ENCODE data around the gene IRF6.

The IRF6 gene

DNA sequence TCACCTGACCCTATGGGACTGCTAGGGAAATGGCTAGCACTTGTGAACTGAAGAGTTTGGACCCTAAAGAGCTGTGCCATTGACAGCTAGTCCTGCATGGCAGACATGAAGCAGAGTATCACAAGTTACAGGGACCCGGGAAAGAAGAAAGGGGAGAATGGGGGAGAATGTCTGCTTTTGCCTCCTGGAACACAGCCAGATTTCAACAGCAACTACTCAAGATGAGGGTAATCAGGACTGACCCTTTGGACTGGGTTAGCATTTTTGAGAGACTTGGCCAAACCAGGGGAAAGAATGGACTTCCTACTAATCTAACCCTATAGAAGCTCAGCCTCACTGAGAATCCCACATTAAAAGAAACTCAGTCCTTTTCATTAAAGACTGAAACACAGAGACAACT is 13.1 kb upstream of the IRF6 start:
- Histone ChIP-seq H3K4me3 (ENCODE audit: low read length) (no peak overlapping the region), H3K9me3 (ENCODE audit: insufficient read depth, low read depth, low read length) (no peaks in the 10 kb centered on the region), H3K27me3 (ENCODE audit: insufficient read depth, low read length) (peaks cover 19% of the 10 kb centered on the region)

DNA sequence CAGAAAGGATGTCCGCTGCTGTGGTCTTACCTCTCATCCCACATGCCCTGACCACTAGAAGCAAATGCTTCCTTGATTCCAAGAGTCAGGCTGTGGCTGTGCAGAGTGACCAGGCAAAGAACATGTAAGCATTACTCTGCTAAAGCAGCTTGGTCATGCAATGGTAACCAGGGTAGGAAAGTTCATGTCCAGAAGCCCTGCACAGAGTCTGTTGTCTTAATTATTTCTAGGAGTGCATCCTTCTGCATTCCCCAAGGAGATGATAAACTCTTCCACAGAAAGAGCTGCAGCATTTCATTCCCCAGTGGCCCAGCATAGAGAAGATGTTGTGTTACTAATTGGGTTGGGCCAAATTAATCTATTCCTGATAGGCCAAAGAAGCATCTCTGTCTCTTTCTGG is 11.7 kb upstream of the IRF6 start:
- Histone ChIP-seq H3K9ac (ENCODE audit: low read depth, low read length) (no peak overlapping the region), H3K36me3 (ENCODE audit: insufficient read depth, low read depth, low read length) (no peaks in the 10 kb centered on the region), H3K4me3 (ENCODE audit: low read length) (no peak overlapping the region), H3K27ac (ENCODE audit: low read length) (no peak overlapping the region), H3K4me1 (ENCODE audit: insufficient read depth, low read length) (no peaks in the 10 kb centered on the region; the same call in 1 of the 2 replicates), H3K9me3 (ENCODE audit: insufficient read depth, low read depth, low read length) (no peaks in the 10 kb centered on the region), H3K27me3 (ENCODE audit: insufficient read depth, low read length) (peaks cover 19% of the 10 kb centered on the region)

More for the DNA sequence above, 13.1 kb upstream of the IRF6 start:
- H3K36me3 ChIP-seq (ENCODE audit: insufficient read depth, low read depth, low read length), result no peaks in the 10 kb centered on the region
- H3K27ac ChIP-seq (ENCODE audit: low read length), result no peak overlapping the region
- H3K4me1 ChIP-seq (ENCODE audit: insufficient read depth, low read length), result no peaks in the 10 kb centered on the region; the same call in 1 of the 2 replicates
- H3K9ac ChIP-seq (ENCODE audit: low read depth, low read length), result no peak overlapping the region

DNA sequence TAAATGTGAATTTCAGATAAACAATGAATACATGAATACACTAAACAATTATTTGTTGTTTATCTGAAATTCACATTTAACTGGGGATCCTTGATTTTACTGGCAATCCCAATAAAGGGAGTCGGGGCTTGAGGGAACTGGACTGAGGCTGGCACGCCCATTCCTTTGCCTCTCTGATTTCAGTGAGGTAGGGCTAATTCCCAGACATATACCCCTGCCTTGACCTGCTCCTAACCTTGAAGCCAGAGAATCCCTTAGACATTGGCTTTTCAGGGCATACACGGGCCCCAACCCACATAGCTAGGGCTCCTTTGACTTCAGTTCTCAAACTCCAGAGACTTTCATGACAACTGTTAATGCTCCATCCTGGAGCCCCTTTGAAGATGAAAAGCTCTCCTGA is 11.0 kb upstream of the IRF6 start:
- Histone ChIP-seq H3K27me3 (ENCODE audit: insufficient read depth, low read length) (peaks cover 19% of the 10 kb centered on the region), H3K9me3 (ENCODE audit: insufficient read depth, low read depth, low read length) (no peaks in the 10 kb centered on the region), H3K27ac (ENCODE audit: low read length) (no peak overlapping the region), H3K9ac (ENCODE audit: low read depth, low read length) (no peak overlapping the region), H3K4me3 (ENCODE audit: low read length) (no peak overlapping the region), H3K4me1 (ENCODE audit: insufficient read depth, low read length) (no peaks in the 10 kb centered on the region; the same call in 1 of the 2 replicates), H3K36me3 (ENCODE audit: insufficient read depth, low read depth, low read length) (no peaks in the 10 kb centered on the region)

DNA sequence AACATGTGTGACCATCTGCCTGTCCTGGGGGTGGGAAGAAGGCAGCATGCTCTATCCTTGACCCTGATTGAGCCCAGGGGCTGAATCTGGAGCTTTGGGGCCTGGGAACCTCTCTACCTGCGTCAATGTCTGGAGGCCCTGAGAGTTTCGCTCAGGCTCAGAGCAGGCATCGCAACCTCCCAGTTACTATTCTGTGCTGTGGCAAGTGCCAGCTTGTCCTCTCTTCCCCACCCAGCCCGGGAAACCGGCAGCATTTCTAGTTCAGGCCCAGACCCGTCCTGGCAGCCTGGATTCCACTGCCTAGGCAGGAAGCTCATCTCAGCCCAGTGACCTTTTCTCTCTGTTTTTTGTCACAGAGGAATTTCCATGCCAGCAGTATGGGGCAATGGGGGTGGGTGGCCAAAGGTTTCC is 10.0 kb upstream of the IRF6 start:
- peaks cover 15% of the 10 kb centered on the region for H3K27me3 ChIP-seq (ENCODE audit: insufficient read depth, low read length)
- H3K9me3 ChIP-seq (ENCODE audit: insufficient read depth, low read depth, low read length), result no peaks in the 10 kb centered on the region
- no peak overlapping the region for H3K9ac ChIP-seq (ENCODE audit: low read depth, low read length)
- no peak overlapping the region for H3K4me3 ChIP-seq (ENCODE audit: low read length)
- H3K4me1 ChIP-seq (ENCODE audit: insufficient read depth, low read length), result no peaks in the 10 kb centered on the region; the same call in 1 of the 2 replicates
- no peaks in the 10 kb centered on the region for H3K36me3 ChIP-seq (ENCODE audit: insufficient read depth, low read depth, low read length)
- H3K27ac ChIP-seq (ENCODE audit: low read length), result no peak overlapping the region

DNA sequence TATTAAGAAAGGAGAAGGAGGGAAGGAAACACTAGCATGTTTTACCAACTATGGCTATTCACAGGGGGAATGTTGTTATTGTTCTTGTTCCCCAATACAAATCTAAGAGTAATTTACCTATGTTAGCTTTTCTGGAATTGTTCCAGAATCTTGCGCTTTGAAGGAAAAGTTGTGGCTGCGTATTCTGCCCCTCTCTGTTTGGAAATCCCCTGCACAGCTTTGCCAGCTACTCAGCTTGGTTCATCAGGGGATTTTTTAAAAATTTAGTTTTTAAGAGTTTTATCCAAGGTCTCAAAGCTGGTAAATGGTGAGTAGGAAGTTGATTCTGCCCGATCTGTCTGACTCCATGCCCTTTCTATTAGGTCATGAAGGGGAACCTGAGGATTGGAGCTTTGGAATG is 9.5 kb upstream of the IRF6 start:
- Histone ChIP-seq H3K4me3 (ENCODE audit: low read length) (no peak overlapping the region), H3K9me3 (ENCODE audit: insufficient read depth, low read depth, low read length) (no peaks in the 10 kb centered on the region), H3K36me3 (ENCODE audit: insufficient read depth, low read depth, low read length) (no peaks in the 10 kb centered on the region), H3K27me3 (ENCODE audit: insufficient read depth, low read length) (peaks cover 10% of the 10 kb centered on the region), H3K4me1 (ENCODE audit: insufficient read depth, low read length) (no peaks in the 10 kb centered on the region; the same call in 1 of the 2 replicates), H3K9ac (ENCODE audit: low read depth, low read length) (no peak overlapping the region), H3K27ac (ENCODE audit: low read length) (no peak overlapping the region)

DNA sequence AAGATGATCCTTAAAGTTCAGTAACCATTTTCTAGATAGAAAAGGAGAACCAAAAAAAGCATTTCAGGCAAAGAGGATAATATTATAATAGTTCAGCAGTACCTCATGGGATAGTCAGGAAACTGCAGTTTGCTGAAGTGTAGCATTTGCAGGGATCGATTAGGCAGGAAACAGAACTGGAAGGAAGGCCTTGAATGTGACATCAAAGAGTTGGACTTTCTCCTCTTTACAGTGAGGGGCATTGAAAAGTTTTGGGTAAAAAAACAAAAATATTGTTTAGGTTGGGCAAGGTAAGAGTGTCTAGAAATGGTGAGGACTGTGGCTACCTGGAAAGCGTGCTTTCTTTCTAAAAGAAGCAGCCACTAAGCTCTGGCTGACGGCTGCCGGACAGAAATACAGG is 8.0 kb upstream of the IRF6 start:
- H3K27ac ChIP-seq (ENCODE audit: low read length), result no peak overlapping the region
- no peak overlapping the region for H3K4me3 ChIP-seq (ENCODE audit: low read length)
- no peaks in the 10 kb centered on the region for H3K36me3 ChIP-seq (ENCODE audit: insufficient read depth, low read depth, low read length)
- H3K27me3 ChIP-seq (ENCODE audit: insufficient read depth, low read length), result peaks cover 4% of the 10 kb centered on the region; the same call in 1 of the 2 replicates
- no peak overlapping the region for H3K9ac ChIP-seq (ENCODE audit: low read depth, low read length)
- H3K9me3 ChIP-seq (ENCODE audit: insufficient read depth, low read depth, low read length), result no peaks in the 10 kb centered on the region
- no peaks in the 10 kb centered on the region; the same call in 1 of the 2 replicates for H3K4me1 ChIP-seq (ENCODE audit: insufficient read depth, low read length)

DNA sequence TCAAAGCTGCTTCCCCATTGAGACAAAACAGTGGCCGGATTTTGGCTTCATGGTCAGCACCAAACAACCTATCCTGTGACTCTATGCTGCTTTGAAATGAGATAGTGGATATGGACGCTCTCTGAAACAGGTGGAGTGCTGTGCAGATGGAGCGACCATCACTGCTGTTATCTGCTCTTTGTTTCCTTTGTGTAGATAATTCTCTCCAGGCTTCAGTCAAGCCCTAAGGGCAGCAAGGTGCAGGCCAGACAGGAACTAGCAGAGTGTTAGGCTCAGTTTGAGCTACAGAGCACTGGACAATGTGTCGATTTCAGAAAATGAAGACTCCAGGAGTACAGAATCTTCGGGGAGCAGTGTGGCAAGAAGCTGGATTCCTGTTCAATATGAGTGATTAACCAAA is 4.8 kb upstream of the IRF6 start:
- no peak overlapping the region for H3K4me3 ChIP-seq (ENCODE audit: low read length)
- no peaks in the 10 kb centered on the region for H3K36me3 ChIP-seq (ENCODE audit: insufficient read depth, low read depth, low read length)
- no peak overlapping the region for H3K9ac ChIP-seq (ENCODE audit: low read depth, low read length)
- H3K9me3 ChIP-seq (ENCODE audit: insufficient read depth, low read depth, low read length), result no peaks in the 10 kb centered on the region
- peaks cover under 1% of the 10 kb centered on the region; the same call in 1 of the 2 replicates for H3K27me3 ChIP-seq (ENCODE audit: insufficient read depth, low read length)
- H3K27ac ChIP-seq (ENCODE audit: low read length), result no peak overlapping the region
- peaks cover 3% of the 10 kb centered on the region for H3K4me1 ChIP-seq (ENCODE audit: insufficient read depth, low read length)

DNA sequence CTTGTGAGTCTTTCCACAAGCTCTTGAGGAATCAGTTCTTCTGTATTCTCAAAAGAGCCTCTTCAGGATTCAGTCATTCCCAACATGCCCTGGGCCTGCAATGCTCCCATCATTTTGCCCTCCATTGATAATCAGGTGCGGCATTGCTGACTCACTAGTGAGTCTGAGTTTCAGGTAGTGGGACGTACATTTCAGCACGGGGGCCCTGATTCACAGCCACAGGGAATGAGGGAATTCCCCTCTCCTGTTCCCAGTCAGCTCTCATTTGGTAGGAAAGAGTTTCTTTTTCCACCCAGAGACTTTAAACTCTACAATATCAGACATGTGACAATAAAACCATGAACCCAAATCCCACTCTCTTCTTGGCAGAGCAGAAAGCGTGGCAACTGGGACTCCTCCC is 3.7 kb upstream of the IRF6 start:
- Histone ChIP-seq H3K9ac (ENCODE audit: low read depth, low read length) (no peak overlapping the region), H3K4me3 (ENCODE audit: low read length) (no peak overlapping the region), H3K36me3 (ENCODE audit: insufficient read depth, low read depth, low read length) (no peaks in the 10 kb centered on the region), H3K27me3 (ENCODE audit: insufficient read depth, low read length) (peaks cover 12% of the 10 kb centered on the region), H3K27ac (ENCODE audit: low read length) (no peak overlapping the region), H3K4me1 (ENCODE audit: insufficient read depth, low read length) (peaks cover 3% of the 10 kb centered on the region), H3K9me3 (ENCODE audit: insufficient read depth, low read depth, low read length) (no peaks in the 10 kb centered on the region)

DNA sequence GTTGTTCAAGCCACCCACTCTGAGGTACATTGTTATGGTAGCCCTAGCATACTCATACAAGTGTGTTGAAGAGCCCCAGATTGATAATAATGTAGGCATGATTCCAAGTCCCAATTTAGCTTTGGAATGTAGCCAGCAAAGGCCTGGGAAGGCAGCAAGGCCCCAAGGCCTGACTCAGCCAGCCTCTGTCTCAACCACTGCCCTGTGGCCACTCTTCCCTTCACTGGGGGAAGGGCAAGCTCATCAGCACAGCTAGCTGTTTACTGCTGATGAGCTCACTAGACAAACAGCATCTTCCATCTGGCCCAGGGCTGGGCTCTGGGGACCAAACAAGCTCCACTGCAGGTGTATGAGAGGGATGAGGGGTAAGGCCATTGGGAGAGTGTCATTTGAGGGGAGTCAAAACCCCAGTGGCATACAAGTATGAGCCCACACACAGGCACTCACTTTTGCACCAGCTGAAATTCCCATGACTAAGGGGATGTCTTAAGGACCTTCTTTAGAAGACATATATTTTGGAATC is 2.2 kb upstream of the IRF6 start:
- Histone ChIP-seq H3K27ac (ENCODE audit: low read length) (no peak overlapping the region), H3K4me1 (ENCODE audit: insufficient read depth, low read length) (peaks cover 3% of the 10 kb centered on the region), H3K4me3 (ENCODE audit: low read length) (no peak overlapping the region), H3K9me3 (ENCODE audit: insufficient read depth, low read depth, low read length) (no peaks in the 10 kb centered on the region), H3K36me3 (ENCODE audit: insufficient read depth, low read depth, low read length) (no peaks in the 10 kb centered on the region), H3K27me3 (ENCODE audit: insufficient read depth, low read length) (peaks cover 25% of the 10 kb centered on the region), H3K9ac (ENCODE audit: low read depth, low read length) (no peak overlapping the region)

DNA sequence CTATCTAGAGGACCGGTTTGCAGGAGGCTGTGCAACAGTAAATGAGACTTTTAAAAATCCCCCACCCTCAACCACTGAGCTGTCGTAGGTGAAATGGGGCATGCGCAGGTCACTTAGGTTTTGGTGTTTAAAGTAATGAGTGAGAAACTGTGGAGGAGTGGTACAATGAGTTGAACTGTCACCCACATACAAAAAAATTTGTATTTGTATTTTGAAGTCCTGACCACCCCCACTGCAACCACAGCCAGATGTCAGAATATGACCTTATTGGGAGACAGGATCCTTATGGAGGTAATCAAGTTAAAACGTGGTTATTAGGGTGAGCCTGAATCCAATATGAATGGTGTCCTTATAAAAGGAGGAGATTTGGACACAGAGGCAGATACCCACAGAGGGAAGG is 1.6 kb upstream of the IRF6 start:
- no peak overlapping the region for H3K4me3 ChIP-seq (ENCODE audit: low read length)
- H3K9ac ChIP-seq (ENCODE audit: low read depth, low read length), result no peak overlapping the region
- no peaks in the 10 kb centered on the region for H3K36me3 ChIP-seq (ENCODE audit: insufficient read depth, low read depth, low read length)
- H3K9me3 ChIP-seq (ENCODE audit: insufficient read depth, low read depth, low read length), result no peaks in the 10 kb centered on the region
- H3K27ac ChIP-seq (ENCODE audit: low read length), result no peak overlapping the region
- peaks cover 3% of the 10 kb centered on the region for H3K4me1 ChIP-seq (ENCODE audit: insufficient read depth, low read length)
- peaks cover 31% of the 10 kb centered on the region for H3K27me3 ChIP-seq (ENCODE audit: insufficient read depth, low read length)

DNA sequence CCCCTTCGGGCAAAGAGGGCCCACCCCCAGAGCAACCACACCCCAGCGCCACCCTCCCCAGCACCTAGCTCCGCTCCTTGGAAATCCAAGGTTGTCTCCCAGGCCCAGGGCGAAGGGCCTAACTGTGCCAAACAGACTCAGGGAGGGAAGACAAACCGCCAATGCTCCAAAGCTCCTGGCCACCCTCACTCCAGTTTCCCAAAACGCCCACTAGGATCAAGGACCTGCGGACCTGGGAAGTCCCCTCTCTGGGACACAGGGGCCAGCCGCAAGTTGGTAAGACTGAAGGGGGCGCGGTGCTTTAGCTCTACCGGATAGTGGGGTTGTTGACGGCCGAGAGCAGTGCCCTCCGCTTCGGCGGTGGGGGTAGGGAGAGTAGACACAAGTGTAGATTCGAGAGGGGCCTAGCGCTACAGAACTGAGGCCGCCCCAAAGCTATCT is 581 bp downstream of the IRF6 start:
- peaks cover 3% of the 10 kb centered on the region for H3K4me1 ChIP-seq (ENCODE audit: insufficient read depth, low read length)
- peak overlapping the region; percentile 70; the same call in 1 of the 2 replicates for H3K9ac ChIP-seq (ENCODE audit: low read depth, low read length)
- no peaks in the 10 kb centered on the region for H3K9me3 ChIP-seq (ENCODE audit: insufficient read depth, low read depth, low read length)
- no peak overlapping the region for H3K27ac ChIP-seq (ENCODE audit: low read length)
- peaks cover 39% of the 10 kb centered on the region for H3K27me3 ChIP-seq (ENCODE audit: insufficient read depth, low read length)
- peak overlapping the region; percentile 90 for H3K4me3 ChIP-seq (ENCODE audit: low read length)
- no peaks in the 10 kb centered on the region for H3K36me3 ChIP-seq (ENCODE audit: insufficient read depth, low read depth, low read length)

DNA sequence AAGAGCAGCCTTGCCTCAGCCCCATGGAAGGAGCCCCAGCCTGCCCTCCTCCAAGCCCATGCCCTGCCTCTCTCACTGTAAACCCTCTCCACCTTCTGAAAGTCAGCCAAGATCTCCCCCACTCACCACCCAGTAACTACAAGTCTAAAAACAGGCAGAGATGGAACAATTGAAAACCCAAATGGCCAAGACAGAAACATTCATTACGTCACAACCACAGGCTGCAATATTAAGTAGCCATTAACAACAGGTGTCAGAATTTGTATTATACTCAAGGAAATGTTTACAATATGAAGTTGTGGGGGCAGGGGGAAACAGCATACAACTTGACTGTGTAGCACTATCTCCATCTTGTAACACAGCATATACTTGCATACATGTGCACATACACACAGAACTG is 2.4 kb downstream of the IRF6 start:
- H3K9me3 ChIP-seq (ENCODE audit: insufficient read depth, low read depth, low read length), result no peaks in the 10 kb centered on the region
- peaks cover 3% of the 10 kb centered on the region for H3K4me1 ChIP-seq (ENCODE audit: insufficient read depth, low read length)
- H3K36me3 ChIP-seq (ENCODE audit: insufficient read depth, low read depth, low read length), result no peaks in the 10 kb centered on the region
- no peak overlapping the region for H3K4me3 ChIP-seq (ENCODE audit: low read length)
- H3K27ac ChIP-seq (ENCODE audit: low read length), result no peak overlapping the region
- H3K9ac ChIP-seq (ENCODE audit: low read depth, low read length), result no peak overlapping the region
- H3K27me3 ChIP-seq (ENCODE audit: insufficient read depth, low read length), result peaks cover 39% of the 10 kb centered on the region
